GM12878 (cell line): ENCODE data around the gene C19orf38. TPM values are rescaled to one million over a fixed set of nuclear protein-coding genes. Genes with fewer than 3 reads are reported as not detected.

Experiments
- ATAC-seq: fragments of 200-7000 bp; cut with Tn5 transposase; 3 replicates; pipeline ENCODE4 v1.9.1; 2020; ENCODE audit warnings: mild to moderate bottlenecking, moderate library complexity
- BruUV-seq: library from RNA; stranded (reverse); fragments of 400-500 nt; replicated peaks from 2 replicates; lab custom pipeline; 2021; lab: Mats Ljungman, UMichigan
- CTCF ChIA-PET: fragments of 300-600 bp; sonication (Branson Sonifier 250); formaldehyde crosslinking; extraction: SDS; loops from one replicate; lab custom pipeline; 2021; ENCODE audit warnings: inconsistent platforms; lab: Yijun Ruan, JAX
- POLR2A ChIA-PET: fragments of 350-600 bp; formaldehyde crosslinking; extraction: SDS; loops from one replicate; lab custom pipeline; 2021; ENCODE audit warnings: inconsistent platforms; lab: Charles Lee
- RAD21 ChIA-PET: fragments of 300-600 bp; sonication (Branson Sonifier 250); formaldehyde crosslinking; loops from one replicate; lab custom pipeline; 2023; ENCODE audit warnings: antibody characterized with exemption; ENCODE audit not compliant: unreplicated experiment; lab: Charles Lee
- SMC1A ChIA-PET: fragments of 300-600 bp; sonication (Branson Sonifier 250); formaldehyde crosslinking; loops from one replicate; lab custom pipeline; 2023; ENCODE audit not compliant: unreplicated experiment, uncharacterized antibody; lab: Charles Lee
- DNase-seq: peaks from one replicate; pipeline ENCODE4 v3.0.0-alpha.2; 2011; ENCODE audit warnings: low read depth, low spot score
- FAIRE-seq: peaks from 3 replicates; lab custom pipeline; 2011; peaks lifted over from hg19 to GRCh38; lab: Jason Lieb, UNC
- H2AFZ ChIP-seq: 2 replicates; pipeline ENCODE4 v1.6.0; 2011; ENCODE audit warnings: low read depth, low read length, control low read depth; ENCODE audit not compliant: control insufficient read depth
- H3K27ac ChIP-seq: 2 replicates; pipeline ENCODE4 v1.5.1; 2011; ENCODE audit warnings: control low read depth; ENCODE audit not compliant: control insufficient read depth, insufficient read depth
- H3K27me3 ChIP-seq, 2 experiments: replicated peaks in 1 of 2; 2 replicates each; pipeline versions ENCODE4 v1.6.0 to v1.6.1; 2011; ENCODE audit warnings: low read length in 1 of 2; ENCODE audit not compliant: control insufficient read depth in 2 of 2, insufficient read depth in 2 of 2
- H3K36me3 ChIP-seq, 2 experiments: 2 replicates each; pipeline ENCODE4 v1.5.1; 2011; ENCODE audit warnings: low read length in 1 of 2; ENCODE audit not compliant: control insufficient read depth in 2 of 2, insufficient read depth in 2 of 2
- H3K4me1 ChIP-seq: 2 replicates; pipeline ENCODE4 v1.6.1; 2011; ENCODE audit warnings: mild to moderate bottlenecking, low read length, moderate library complexity, mixed read lengths; ENCODE audit not compliant: control insufficient read depth, insufficient read depth
- H3K4me2 ChIP-seq: 2 replicates; pipeline ENCODE4 v1.6.0; 2011; ENCODE audit warnings: control low read depth; ENCODE audit not compliant: control insufficient read depth, insufficient read depth
- H3K4me3 ChIP-seq: fragments of 200-600 bp; sonication (generic); 2 replicates; pipeline ENCODE4 v1.5.1; 2016
- H3K79me2 ChIP-seq: 2 replicates; pipeline ENCODE4 v1.6.0; 2011; ENCODE audit warnings: low read length; ENCODE audit not compliant: control insufficient read depth, insufficient read depth
- H3K9ac ChIP-seq: 2 replicates; pipeline ENCODE4 v1.8.0; 2011; ENCODE audit warnings: low read length, control low read depth, mixed read lengths; ENCODE audit not compliant: control insufficient read depth, insufficient read depth
- H3K9me3 ChIP-seq: replicated peaks from 3 replicates; pipeline ENCODE4 v1.5.1; 2011; ENCODE audit warnings: mild to moderate bottlenecking, low read length; ENCODE audit not compliant: control insufficient read depth, insufficient read depth
- H4K20me1 ChIP-seq: 2 replicates; pipeline ENCODE4 v1.6.0; 2011; ENCODE audit not compliant: control insufficient read depth, insufficient read depth
- BACH1 ChIP-seq: fragments of 450-650 bp; IDR thresholded peaks from 2 replicates; pipeline ENCODE4 v1.6.1; 2017; ENCODE audit warnings: mild to moderate bottlenecking, borderline replicate concordance
- CBFB ChIP-seq: IDR thresholded peaks from 2 replicates; pipeline ENCODE4 v1.6.1; 2016; ENCODE audit warnings: antibody characterized with exemption, low read depth
- CHD4 ChIP-seq: fragments of 200-600 bp; sonication (generic); IDR thresholded peaks from 2 replicates; pipeline ENCODE4 v1.6.1; 2016; ENCODE audit warnings: mild to moderate bottlenecking
- CREB1 ChIP-seq: IDR thresholded peaks from 2 replicates; pipeline ENCODE4 v1.6.1; 2012; ENCODE audit warnings: low read depth, mild to moderate bottlenecking, inconsistent platforms
- E2F8 ChIP-seq: fragments of 450-650 bp; IDR thresholded peaks from 2 replicates; pipeline ENCODE4 v1.6.1; 2018; ENCODE audit warnings: mild to moderate bottlenecking, low read depth, moderate library complexity; ENCODE audit not compliant: partially characterized antibody
- JUNB ChIP-seq: IDR thresholded peaks from 2 replicates; pipeline ENCODE4 v1.6.1; 2016; ENCODE audit warnings: antibody characterized with exemption, mild to moderate bottlenecking
- MTA3 ChIP-seq: IDR thresholded peaks from 2 replicates; pipeline ENCODE4 v1.6.1; 2012; ENCODE audit warnings: low read length, inconsistent platforms, borderline replicate concordance
- SKIL ChIP-seq: fragments of 450-650 bp; IDR thresholded peaks from 2 replicates; pipeline ENCODE4 v1.6.1; 2017; ENCODE audit warnings: mild to moderate bottlenecking, low read depth, inconsistent platforms; ENCODE audit not compliant: poor library complexity, severe bottlenecking
- SMARCA5 ChIP-seq: fragments of 450-650 bp; IDR thresholded peaks from 2 replicates; pipeline ENCODE4 v1.6.1; 2017; ENCODE audit warnings: mild to moderate bottlenecking
- YY1 ChIP-seq: IDR thresholded peaks from 2 replicates; pipeline ENCODE4 v1.6.1; 2011; ENCODE audit warnings: low read depth, mild to moderate bottlenecking, low read length
- ZBTB33 ChIP-seq: fragments of 450-650 bp; IDR thresholded peaks from 2 replicates; pipeline ENCODE4 v1.6.1; 2017; ENCODE audit warnings: mild to moderate bottlenecking
- ZNF207 ChIP-seq: fragments of 450-650 bp; IDR thresholded peaks from 2 replicates; pipeline ENCODE4 v1.6.1; 2014; ENCODE audit warnings: antibody characterized with exemption, mild to moderate bottlenecking, borderline replicate concordance
- WGBS: methylation state at CpG from one replicate; pipeline ENCODE4 v1.1.6; 2016; ENCODE audit warnings: low lambda C conversion rate; ENCODE audit not compliant: insufficient replicate concordance, insufficient coverage; ENCODE audit errors: missing lambda C conversion rate; 5-methylcytosine and 5-hydroxymethylcytosine counted together
- in situ Hi-C: fragments of 300-500 bp; cut with MboI; formaldehyde crosslinking; loops from 9 replicates; pipeline ENCODE4 v1.14.3; 2018; ENCODE audit warnings: mixed read lengths
- intact Hi-C: fragments of 100-400 bp; cut with micrococcal nuclease; formaldehyde crosslinking; loops from one replicate; pipeline ENCODE4 v1.14.2; 2022; ENCODE audit not compliant: unreplicated experiment
- polyA plus RNA-seq, 11 experiments: library from polyadenylated mRNA; depleted of rRNA in 4 of 11; unstranded in 6 of 11; stranded (reverse) in 5 of 11; fragments of >200 nt; fragmentation: Nextera tagmentation in 4 of 11; fragmentation: Illumina TruSeq in 1 of 11; extraction: Ambion mirVana in 4 of 11; extraction: Trizol in 1 of 11; gene quantifications; 1 replicate in 1 of 11; 2 replicates in 10 of 11; pipeline versions ENCODE4 v1.2.1 to v1.2.3, GENCODE V29; 2011 to 2016; ENCODE audit warnings: inconsistent platforms in 2 of 11, missing spikeins in 2 of 11, low read depth in 1 of 11
- total RNA-seq, 4 experiments: library from RNA; depleted of rRNA in 3 of 4; stranded (reverse); fragments of >200 nt in 3 of 4; fragmentation: Illumina TruSeq in 1 of 4; extraction: Trizol in 1 of 4; gene quantifications; 2 replicates each; pipeline versions ENCODE4 v1.2.1 to v1.2.3, GENCODE V29; 2013 to 2021

Gene C19orf38
- total and polyA plus RNA-seq, 10 of the 15 experiments (the other 5 are each of a cell fraction or from before 2014, with no cell fraction given), result 2.6 to 7.5 (median 5.0) TPM

DNA sequence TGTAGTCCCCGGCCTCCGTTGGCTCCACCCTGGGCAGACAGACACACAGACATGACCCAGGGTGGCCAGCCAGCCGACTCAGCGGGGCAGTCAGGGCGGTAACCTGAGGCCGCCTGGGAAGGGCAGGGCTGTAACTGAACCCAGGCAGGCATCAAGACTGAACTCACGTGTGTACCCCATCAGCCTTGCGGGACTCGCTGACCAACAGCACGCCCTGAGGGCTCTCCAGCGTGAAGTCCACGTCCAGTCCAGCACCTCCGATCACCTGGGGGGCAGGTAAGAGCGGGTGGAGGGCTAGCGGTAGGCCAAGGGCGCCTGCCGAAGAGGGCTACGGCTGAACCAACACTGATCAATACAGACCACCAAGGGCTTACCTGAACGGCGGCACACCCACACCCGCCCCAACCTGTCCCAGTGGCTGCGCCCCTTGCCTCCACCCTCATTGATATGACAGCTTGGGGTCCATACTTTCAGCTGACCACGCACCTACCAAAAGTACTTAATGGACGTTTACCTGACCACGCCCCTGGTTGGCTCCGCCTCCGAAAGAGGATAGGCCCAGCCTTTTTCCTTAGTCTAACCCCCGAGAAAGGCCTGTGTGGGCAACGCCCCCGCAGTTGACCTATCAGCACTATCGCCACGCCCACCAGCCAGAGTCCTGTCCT, 13.0 kb upstream of the C19orf38 start (continued):
- 0 out of 2 replicates have a peak, but pooled peaks have one; percentile 51 for TF ChIP-seq ZBTB33
- TF ChIP-seq MTA3, result peak; percentile 49; the same call in 1 of the 2 replicates
- peak; percentile 86 for TF ChIP-seq SMARCA5

- peak; percentile 98 for ATAC-seq
- peak within 1 kb of the TSS; percentile 78 for H3K4me3 ChIP-seq
- POLR2A ChIA-PET, result interaction anchor here (0.6 to 1.6 kb wide), 16 partner anchors 10 to 543 kb away, joined by 3 to 10 read pairs (median 4); partner anchors contain the start of gene DNM2
- FAIRE-seq, result peak; percentile 97
- peak within 1 kb of the TSS; percentile 93 for H3K9ac ChIP-seq
- peak within 1 kb of the TSS; percentile 80 for H3K4me2 ChIP-seq
- peak within 1 kb of the TSS; percentile 89 for H3K27ac ChIP-seq
- no TSS peak for BruUV-seq
- SMC1A ChIA-PET, result interaction anchor here (0.5 to 2.8 kb wide), 18 partner anchors 9 to 134 kb away, joined by 3 to 24 read pairs (median 5); partner anchors contain the start of genes DNM2 and QTRT1
- intact Hi-C loops (loop anchor here (1.0 kb wide), 1 partner anchor 119 kb away; no protein-coding TSS in a partner anchor), in situ Hi-C loops (no loop called here)
- peak; percentile 91 for DNase-seq
- H4K20me1 ChIP-seq, result peaks cover 3% of the 10 kb centered on the region; the same call in 1 of the 2 replicates
- no peaks in the 10 kb centered on the region for H3K27me3 ChIP-seq
- CTCF ChIA-PET, result interaction anchor here (0.6 to 3.6 kb wide), 18 partner anchors 9 to 587 kb away, joined by 3 to 68 read pairs (median 4); partner anchors contain the start of genes DNM2 and QTRT1
- H3K36me3 ChIP-seq, result peaks cover 4 to 12% of the 10 kb centered on the region in 2 experiments; a peak in 3 of 4 replicates
- peaks cover 5% of the 10 kb centered on the region; the same call in 2 of the 3 replicates for H3K9me3 ChIP-seq
- RAD21 ChIA-PET, result interaction anchor here (0.5 to 2.0 kb wide), 14 partner anchors 22 to 360 kb away, joined by 3 to 41 read pairs (median 4); partner anchors contain the start of genes CARM1, DNM2 and QTRT1
- under 1% methylated on average over 41 of the region's 50 CpGs for WGBS
- H2AFZ ChIP-seq, result peak within 1 kb of the TSS; percentile 64
- H3K4me1 ChIP-seq, result peaks cover 12% of the 10 kb centered on the region
- no peaks in the 10 kb centered on the region; the same call in 1 of the 2 replicates for H3K79me2 ChIP-seq
- TF ChIP-seq BACH1, result peak; percentile 60; the same call in 1 of the 2 replicates
- TF ChIP-seq ZNF207, result peak; percentile 95
- TF ChIP-seq SKIL, result peak; percentile 88
- peak; percentile 6; the same call in 1 of the 2 replicates for TF ChIP-seq JUNB
- no peak for TF ChIP-seq CREB1
- TF ChIP-seq YY1, result peak; percentile 86
- peak; percentile 48 for TF ChIP-seq E2F8
- TF ChIP-seq CHD4, result no peak
- TF ChIP-seq CBFB, result peak; percentile 85; the same call in 1 of the 2 replicates
Measured at GRCh38 chr19:10835754-10836478, 12.3 kb upstream of the C19orf38 start, which contains the start of gene TMED1. TSS of gene TMED1 (minus strand) at chr19:10836212. CDS start at chr19:10836191, 21 bp downstream.
